Activated T-cell treated with anti-CD3 and anti-CD28 coated beads, Interleukin-2, amount 50 U/mL, for 4 hours (primary cell): ENCODE results near the gene ZNF428. TPM values are rescaled to one million over a fixed set of nuclear protein-coding genes. Genes with fewer than 3 reads are reported as not detected.

Experiments
- ATAC-seq, 2 donors: fragments of 200-7000 bp; cut with Tn5 transposase; one replicate each; pipeline ENCODE4 v1.10.0; 2021
- DNase-seq: peaks from one replicate; pipeline ENCODE4 v3.0.0-alpha.2; 2020
- H3K27me3 Mint-ChIP-seq: one replicate; pipeline ENCODE4 v1.8.0; 2021; ENCODE audit warnings: low read depth, mixed read lengths
- H3K36me3 Mint-ChIP-seq: one replicate; pipeline ENCODE4 v1.8.0; 2022; ENCODE audit warnings: mixed read lengths; ENCODE audit not compliant: insufficient read depth
- H3K4me1 Mint-ChIP-seq: one replicate; pipeline ENCODE4 v1.8.0; 2021; ENCODE audit warnings: low read depth, mixed read lengths
- H3K4me3 Mint-ChIP-seq: one replicate; pipeline ENCODE4 v1.8.0; 2021; ENCODE audit warnings: mild to moderate bottlenecking, moderate library complexity, mixed read lengths
- H3K9me3 Mint-ChIP-seq: one replicate; pipeline ENCODE4 v1.8.0; 2021; ENCODE audit warnings: mixed read lengths
- total RNA-seq, 3 donors: library from RNA; stranded (reverse); gene quantifications; one replicate each; pipeline ENCODE4 v1.2.1, GENCODE V29; 2021

The ZNF428 gene
- total RNA-seq, 3 donors from 2014 or later = 20.6 to 27.6 (median 25.5) TPM

DNA sequence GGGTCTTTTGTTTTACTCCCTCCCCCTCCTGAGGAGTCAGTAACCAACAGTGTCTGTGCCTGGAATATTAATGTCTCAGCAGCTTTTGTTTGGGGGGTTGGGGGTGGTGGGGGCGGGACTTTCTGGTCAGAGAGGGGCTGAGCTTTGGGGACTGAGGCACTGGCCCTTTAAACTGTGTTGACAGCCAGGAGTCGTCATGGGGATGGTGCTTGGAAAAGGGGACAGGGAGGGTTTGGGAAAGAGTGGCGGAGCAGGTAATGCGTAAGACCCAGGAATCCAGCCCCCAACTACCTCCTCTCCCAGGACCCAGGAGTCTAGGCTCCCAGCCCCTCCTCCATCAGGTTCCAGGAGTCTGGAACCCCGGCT lies 15.1 kb upstream of the ZNF428 start:
- Mint-ChIP-seq H3K4me3 (no peak overlapping the region), H3K36me3 (no peaks in the 10 kb centered on the region), H3K9me3 (no peaks in the 10 kb centered on the region), H3K4me1 (peaks cover 4% of the 10 kb centered on the region), H3K27me3 (peaks cover 27% of the 10 kb centered on the region)
- ATAC-seq = no peak
- DNase-seq = no peak

GRCh38 chr19:43634068-43634467 lies 14.6 kb upstream of the ZNF428 start:
- Mint-ChIP-seq H3K4me3 (no peak overlapping the region), H3K4me1 (peaks cover 3% of the 10 kb centered on the region), H3K27me3 (peaks cover 26% of the 10 kb centered on the region), H3K36me3 (no peaks in the 10 kb centered on the region), H3K9me3 (no peaks in the 10 kb centered on the region)
- DNase-seq = no peak
- ATAC-seq = no peak

- ATAC-seq = no peak
- no peak overlapping the region for H3K4me3 Mint-ChIP-seq
- no peaks in the 10 kb centered on the region for H3K36me3 Mint-ChIP-seq
- peaks cover 20% of the 10 kb centered on the region for H3K27me3 Mint-ChIP-seq
- no peaks in the 10 kb centered on the region for H3K9me3 Mint-ChIP-seq
- no peaks in the 10 kb centered on the region for H3K4me1 Mint-ChIP-seq
- DNase-seq = no peak
Measured at GRCh38 chr19:43633520-43633919, 14.1 kb upstream of the ZNF428 start.

- no peaks in the 10 kb centered on the region for H3K4me1 Mint-ChIP-seq
- no peaks in the 10 kb centered on the region for H3K36me3 Mint-ChIP-seq
- peaks cover 9% of the 10 kb centered on the region for H3K27me3 Mint-ChIP-seq
- H3K4me3 Mint-ChIP-seq = no peak overlapping the region
- DNase-seq (no peak), ATAC-seq (no peak)
- no peaks in the 10 kb centered on the region for H3K9me3 Mint-ChIP-seq
Measured at GRCh38 chr19:43631491-43631890, 12.1 kb upstream of the ZNF428 start.

DNA sequence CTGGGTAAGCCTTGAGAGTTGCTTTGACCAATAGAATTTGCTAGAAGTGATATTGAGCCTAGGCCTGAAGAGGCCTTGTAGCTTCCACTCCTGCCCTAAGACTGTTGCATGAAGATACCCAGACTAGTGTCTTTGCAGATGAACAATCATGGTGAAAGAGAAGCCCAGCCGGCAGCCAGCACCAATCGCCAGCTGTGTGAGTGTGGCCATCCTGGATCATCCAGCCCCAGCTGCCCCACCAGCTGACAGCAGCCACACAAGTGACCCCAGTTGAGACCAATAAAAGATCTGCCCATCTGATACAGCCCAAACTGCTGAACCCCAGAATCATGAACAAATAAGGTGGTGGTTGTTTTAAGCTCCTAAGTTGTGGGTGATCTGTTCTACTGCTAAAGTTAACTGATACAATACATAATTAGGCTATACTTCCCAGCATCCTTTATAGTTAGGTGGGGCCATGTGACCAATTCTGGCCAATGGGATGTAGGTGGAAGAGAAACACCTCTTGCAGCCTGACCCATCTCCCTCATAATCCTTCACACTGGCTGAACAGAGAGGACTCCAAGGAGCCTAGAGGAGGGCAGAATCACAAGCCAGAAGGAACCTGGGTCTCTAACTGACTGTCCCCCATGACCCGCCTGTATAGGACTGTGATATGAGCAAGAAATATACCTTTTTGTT lies 9.4 kb upstream of the ZNF428 start:
- Mint-ChIP-seq H3K27me3 (peaks cover 3% of the 10 kb centered on the region), H3K4me1 (peaks cover 12% of the 10 kb centered on the region), H3K36me3 (no peaks in the 10 kb centered on the region), H3K9me3 (no peaks in the 10 kb centered on the region), H3K4me3 (no peak overlapping the region)
- no peak for ATAC-seq
- DNase-seq = no peak

DNA sequence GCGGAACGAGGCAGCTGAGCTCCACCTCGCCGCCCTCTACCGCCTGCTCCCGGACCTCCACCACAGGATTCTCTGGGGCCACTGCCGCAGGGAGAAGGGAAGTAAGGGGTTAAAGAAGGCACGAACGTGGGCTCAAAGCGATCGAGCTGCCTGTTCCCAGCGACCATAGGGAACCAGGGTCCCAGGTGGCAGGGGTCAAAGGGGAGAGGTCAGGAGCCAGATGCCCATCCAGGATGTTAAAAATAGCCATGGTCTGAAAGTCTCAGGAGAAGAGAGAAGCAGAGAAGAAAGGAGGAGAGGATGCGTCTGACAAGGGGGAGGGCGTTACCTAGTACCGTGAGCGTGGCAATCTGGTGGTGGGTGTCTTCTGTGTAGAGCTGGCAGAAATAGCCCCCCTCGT lies 7.4 kb upstream of the ZNF428 start:
- Mint-ChIP-seq H3K36me3 (no peaks in the 10 kb centered on the region), H3K4me1 (peaks cover 12% of the 10 kb centered on the region), H3K9me3 (no peaks in the 10 kb centered on the region), H3K27me3 (no peaks in the 10 kb centered on the region), H3K4me3 (no peak overlapping the region)
- ATAC-seq = no peak
- no peak for DNase-seq

- no peak for DNase-seq
- Mint-ChIP-seq H3K36me3 (no peaks in the 10 kb centered on the region), H3K4me3 (no peak overlapping the region), H3K4me1 (peaks cover 14% of the 10 kb centered on the region), H3K27me3 (no peaks in the 10 kb centered on the region), H3K9me3 (no peaks in the 10 kb centered on the region)
- ATAC-seq = no peak
Measured at GRCh38 chr19:43625918-43626579, 6.6 kb upstream of the ZNF428 start.

DNA sequence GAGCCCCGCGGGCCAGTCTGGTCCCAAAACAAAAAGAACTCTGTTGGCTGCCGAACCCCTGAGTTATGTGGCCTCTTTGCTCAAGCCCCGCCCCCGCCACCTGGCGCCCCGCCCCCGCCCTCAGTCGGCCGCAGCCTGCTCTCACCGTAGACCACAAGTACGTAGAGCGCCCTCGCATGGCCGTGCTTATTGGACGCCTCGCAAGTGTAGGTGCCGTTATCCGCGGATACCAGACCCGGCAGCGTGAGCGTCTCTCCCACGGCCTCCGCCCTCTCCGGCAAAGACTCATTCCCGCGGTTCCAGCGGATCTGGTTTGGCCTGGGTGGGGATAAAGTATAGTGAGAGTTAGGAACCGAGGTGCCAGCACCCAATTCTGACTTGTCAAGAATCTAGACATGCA lies 5.5 kb upstream of the ZNF428 start:
- no peak overlapping the region for H3K4me3 Mint-ChIP-seq
- no peaks in the 10 kb centered on the region for H3K9me3 Mint-ChIP-seq
- peak; percentile 83 for DNase-seq

GRCh38 chr19:43623889-43624670 lies 4.7 kb upstream of the ZNF428 start:
- Mint-ChIP-seq H3K9me3 (no peaks in the 10 kb centered on the region), H3K27me3 (no peaks in the 10 kb centered on the region), H3K36me3 (no peaks in the 10 kb centered on the region), H3K4me1 (peaks cover 25% of the 10 kb centered on the region), H3K4me3 (no peak overlapping the region)
- no peak for DNase-seq
- ATAC-seq = no peak

More for the DNA sequence above, 5.5 kb upstream of the ZNF428 start:
- peak; percentile 80 to 86 for ATAC-seq
- no peaks in the 10 kb centered on the region for H3K27me3 Mint-ChIP-seq
- no peaks in the 10 kb centered on the region for H3K36me3 Mint-ChIP-seq
- peaks cover 24% of the 10 kb centered on the region for H3K4me1 Mint-ChIP-seq

DNA sequence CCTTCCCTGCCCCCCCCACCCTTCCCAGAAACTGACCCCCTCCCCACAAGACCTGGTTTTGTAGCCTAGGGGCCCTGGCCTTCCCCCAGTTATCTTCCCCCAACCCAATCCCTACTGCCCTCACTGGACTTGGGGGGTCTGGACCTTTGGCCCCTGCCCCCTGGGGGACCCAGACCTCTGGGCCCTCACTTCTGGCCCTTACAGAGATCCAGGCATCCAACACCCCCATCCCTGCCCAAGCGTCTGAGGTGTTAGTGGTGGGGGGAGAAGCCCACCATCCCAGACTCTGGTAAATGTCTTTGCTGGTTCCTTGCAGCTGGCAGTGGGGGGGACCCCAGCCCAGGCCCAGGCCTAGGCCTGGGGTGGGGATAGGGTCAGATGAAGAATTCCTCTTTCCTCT lies 3.5 kb upstream of the ZNF428 start:
- ATAC-seq (no peak), DNase-seq (no peak)
- Mint-ChIP-seq H3K9me3 (no peaks in the 10 kb centered on the region), H3K4me1 (peaks cover 28% of the 10 kb centered on the region), H3K27me3 (no peaks in the 10 kb centered on the region), H3K36me3 (no peaks in the 10 kb centered on the region), H3K4me3 (no peak overlapping the region)

GRCh38 chr19:43622070-43622469 lies 2.6 kb upstream of the ZNF428 start:
- H3K4me3 Mint-ChIP-seq = no peak overlapping the region
- DNase-seq (no peak), ATAC-seq (no peak)
- H3K9me3 Mint-ChIP-seq = no peaks in the 10 kb centered on the region
- H3K36me3 Mint-ChIP-seq = no peaks in the 10 kb centered on the region
- H3K27me3 Mint-ChIP-seq = no peaks in the 10 kb centered on the region
- H3K4me1 Mint-ChIP-seq = peaks cover 28% of the 10 kb centered on the region

DNA sequence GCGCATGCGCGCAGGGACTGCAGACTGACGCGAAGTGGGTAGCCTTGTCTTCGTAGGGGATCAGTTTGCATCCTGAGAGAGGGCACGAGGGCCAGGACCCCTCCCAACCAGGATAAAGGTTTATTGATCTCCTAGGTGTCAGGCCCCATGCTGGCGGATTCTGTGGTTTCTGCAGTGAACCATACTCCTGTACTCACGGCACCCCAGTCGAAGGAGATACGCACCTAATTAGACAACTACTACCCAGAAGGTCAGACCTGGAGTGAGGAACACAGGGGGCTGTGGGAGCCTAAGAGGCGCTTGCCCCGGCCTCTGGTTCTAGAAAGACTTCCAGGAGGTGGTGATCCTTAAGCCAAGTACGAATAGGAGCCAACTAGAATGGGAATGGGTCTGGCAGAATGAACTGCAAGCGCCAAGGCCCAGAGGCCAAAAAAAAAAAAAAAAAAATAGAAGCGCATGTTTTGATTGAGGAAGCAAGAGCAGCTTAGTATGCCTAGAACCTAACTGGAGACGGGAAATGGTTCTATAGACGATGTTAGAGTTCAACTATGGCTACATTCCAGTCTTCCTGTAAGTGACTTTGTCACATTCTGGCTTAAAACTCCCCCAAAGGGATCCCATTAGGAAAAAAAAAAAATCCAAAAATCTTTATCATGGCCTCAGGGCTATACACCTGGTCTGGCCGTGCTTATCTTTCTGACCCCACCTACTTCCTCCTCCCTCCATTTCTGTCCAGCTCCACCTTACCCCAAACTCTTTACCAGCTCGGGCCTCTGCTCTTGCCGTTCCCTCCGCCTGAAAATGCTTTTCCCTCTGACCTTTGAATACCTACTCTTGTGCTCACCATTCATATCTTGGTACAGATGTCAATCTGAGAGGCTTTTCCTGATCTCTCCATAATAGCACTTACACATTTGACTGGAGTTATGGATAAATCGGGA lies 902 bp upstream of the ZNF428 start:
- no peaks in the 10 kb centered on the region for H3K36me3 Mint-ChIP-seq
- H3K4me1 Mint-ChIP-seq = peaks cover 28% of the 10 kb centered on the region
- no peaks in the 10 kb centered on the region for H3K9me3 Mint-ChIP-seq
- DNase-seq (peak; percentile 84), ATAC-seq (peak in 1 of 2 donors; percentile 3)
- no peaks in the 10 kb centered on the region for H3K27me3 Mint-ChIP-seq
- peak overlapping the region; percentile 97 for H3K4me3 Mint-ChIP-seq

DNA sequence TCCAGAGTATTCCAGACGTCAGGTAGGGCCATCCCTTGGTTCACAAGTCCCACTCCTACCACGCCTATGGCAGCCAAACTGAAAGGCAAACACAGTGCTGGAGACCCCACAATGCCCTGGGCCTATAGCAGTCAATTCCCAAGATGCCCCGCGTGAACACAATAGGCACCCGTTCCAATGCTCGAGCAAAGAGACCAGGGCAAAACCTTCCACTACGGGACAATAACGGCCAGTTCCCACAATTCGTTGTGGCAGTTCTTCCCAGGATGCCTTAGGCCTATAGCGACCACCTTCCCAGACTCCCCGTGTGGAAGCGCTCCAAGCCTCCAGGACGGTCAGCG lies 538 bp downstream of the ZNF428 start:
- no peaks in the 10 kb centered on the region for H3K9me3 Mint-ChIP-seq
- no peaks in the 10 kb centered on the region for H3K27me3 Mint-ChIP-seq
- ATAC-seq (peak; percentile 51), DNase-seq (peak; percentile 17)
- peak overlapping the region; percentile 97 for H3K4me3 Mint-ChIP-seq
- H3K36me3 Mint-ChIP-seq = no peaks in the 10 kb centered on the region
- peaks cover 18% of the 10 kb centered on the region for H3K4me1 Mint-ChIP-seq

DNA sequence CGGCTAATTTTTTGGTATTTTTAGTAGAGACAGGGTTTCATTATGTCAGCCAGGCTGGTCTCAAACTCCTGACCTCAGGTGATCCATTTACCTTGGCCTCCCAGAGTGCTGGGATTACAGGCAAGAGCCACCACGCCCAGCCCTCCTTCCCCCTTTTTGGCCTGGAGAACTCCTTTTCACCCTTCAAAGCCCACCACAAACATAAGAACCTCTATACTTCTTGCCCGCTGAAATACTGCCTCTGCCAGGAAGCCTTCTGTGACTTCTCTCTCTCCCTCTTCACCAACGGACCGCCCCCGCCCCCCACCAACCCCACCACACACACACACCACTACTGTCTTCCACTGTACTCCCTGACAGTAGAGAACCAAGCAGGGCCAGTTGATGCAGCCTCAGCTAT lies 2.5 kb downstream of the ZNF428 start:
- Mint-ChIP-seq H3K4me1 (peaks cover 19% of the 10 kb centered on the region), H3K9me3 (no peaks in the 10 kb centered on the region), H3K27me3 (no peaks in the 10 kb centered on the region), H3K36me3 (peaks cover 7% of the 10 kb centered on the region), H3K4me3 (no peak overlapping the region)
- DNase-seq (no peak), ATAC-seq (no peak)
